HCEC 1CT (cell line): ENCODE measurements around the gene ANXA4.

Experiments used
- DNase-seq: peaks from one replicate; pipeline ENCODE4 v3.0.0-alpha.2; 2017

Gene ANXA4

GRCh38 chr2:69741575-69742321, at the start of gene ANXA4:
TSS of gene ANXA4 (plus strand) at chr2:69742134. CDS start at chr2:69781566, 39,432 bp downstream.
- DNase-seq, result peak; percentile 81

GRCh38 chr2:69692424-69692823, 49.5 kb upstream of the ANXA4 start:
- DNase-seq, result peak; percentile 67

GRCh38 chr2:69693059-69693774, 48.7 kb upstream of the ANXA4 start:
- no peak for DNase-seq

GRCh38 chr2:69693775-69694450, 48.0 kb upstream of the ANXA4 start:
- no peak for DNase-seq

- peak; percentile 82 for DNase-seq
Measured at GRCh38 chr2:69694894-69695849, 46.8 kb upstream of the ANXA4 start.

GRCh38 chr2:69695850-69696216, 46.1 kb upstream of the ANXA4 start:
- no peak for DNase-seq

GRCh38 chr2:69700381-69700780, 41.6 kb upstream of the ANXA4 start:
- no peak for DNase-seq

GRCh38 chr2:69701100-69701945, 40.6 kb upstream of the ANXA4 start:
- no peak for DNase-seq

- DNase-seq, result no peak
Measured at GRCh38 chr2:69703189-69703588, 38.7 kb upstream of the ANXA4 start.

- no peak for DNase-seq
Measured at GRCh38 chr2:69704446-69704845, 37.5 kb upstream of the ANXA4 start.

GRCh38 chr2:69709290-69709689, 32.6 kb upstream of the ANXA4 start:
- no peak for DNase-seq

GRCh38 chr2:69711971-69712370, 30.0 kb upstream of the ANXA4 start:
- DNase-seq, result no peak

- no peak for DNase-seq
Measured at GRCh38 chr2:69714024-69714423, 27.9 kb upstream of the ANXA4 start.

GRCh38 chr2:69714539-69715220, 27.3 kb upstream of the ANXA4 start:
- peak; percentile 72 for DNase-seq

GRCh38 chr2:69715964-69716363, 26.0 kb upstream of the ANXA4 start:
- no peak for DNase-seq

- DNase-seq, result peak; percentile 36
Measured at GRCh38 chr2:69716555-69717120, 25.3 kb upstream of the ANXA4 start.

GRCh38 chr2:69717186-69717585, 24.7 kb upstream of the ANXA4 start:
- DNase-seq, result no peak

- no peak for DNase-seq
Measured at GRCh38 chr2:69717861-69718273, 24.1 kb upstream of the ANXA4 start.

GRCh38 chr2:69718338-69718965, 23.5 kb upstream of the ANXA4 start:
- DNase-seq, result no peak

- DNase-seq, result no peak
Measured at GRCh38 chr2:69720404-69720803, 21.5 kb upstream of the ANXA4 start.
